Endothelial cell of hepatic sinusoid (primary cell): Measurements from ENCODE around the gene BOC.

Source experiments
- in situ Hi-C: cut with HindIII; loops from 2 replicates; pipeline ENCODE4 v1.10.0; 2017; ENCODE audit warnings: low sequenced_read_pairs

BOC gene

GRCh38 chr3:113331187-113331586, 119.8 kb downstream of the BOC start:
- in situ Hi-C loops: no loop called here
